Dedifferentiated amniotic fluid mesenchymal stem cell (primary cell): ENCODE data around the gene FAM120B.
"Not testable (repeated sequence)": the region's sequence is repeated elsewhere in the genome, so short reads cannot be mapped to it uniquely, and the experiment has no call there.

Experiments used
- DNase-seq: peaks from one replicate; pipeline ENCODE4 v3.0.0-alpha.2; 2016; ENCODE audit errors: extremely low spot score

Gene FAM120B, protein sequence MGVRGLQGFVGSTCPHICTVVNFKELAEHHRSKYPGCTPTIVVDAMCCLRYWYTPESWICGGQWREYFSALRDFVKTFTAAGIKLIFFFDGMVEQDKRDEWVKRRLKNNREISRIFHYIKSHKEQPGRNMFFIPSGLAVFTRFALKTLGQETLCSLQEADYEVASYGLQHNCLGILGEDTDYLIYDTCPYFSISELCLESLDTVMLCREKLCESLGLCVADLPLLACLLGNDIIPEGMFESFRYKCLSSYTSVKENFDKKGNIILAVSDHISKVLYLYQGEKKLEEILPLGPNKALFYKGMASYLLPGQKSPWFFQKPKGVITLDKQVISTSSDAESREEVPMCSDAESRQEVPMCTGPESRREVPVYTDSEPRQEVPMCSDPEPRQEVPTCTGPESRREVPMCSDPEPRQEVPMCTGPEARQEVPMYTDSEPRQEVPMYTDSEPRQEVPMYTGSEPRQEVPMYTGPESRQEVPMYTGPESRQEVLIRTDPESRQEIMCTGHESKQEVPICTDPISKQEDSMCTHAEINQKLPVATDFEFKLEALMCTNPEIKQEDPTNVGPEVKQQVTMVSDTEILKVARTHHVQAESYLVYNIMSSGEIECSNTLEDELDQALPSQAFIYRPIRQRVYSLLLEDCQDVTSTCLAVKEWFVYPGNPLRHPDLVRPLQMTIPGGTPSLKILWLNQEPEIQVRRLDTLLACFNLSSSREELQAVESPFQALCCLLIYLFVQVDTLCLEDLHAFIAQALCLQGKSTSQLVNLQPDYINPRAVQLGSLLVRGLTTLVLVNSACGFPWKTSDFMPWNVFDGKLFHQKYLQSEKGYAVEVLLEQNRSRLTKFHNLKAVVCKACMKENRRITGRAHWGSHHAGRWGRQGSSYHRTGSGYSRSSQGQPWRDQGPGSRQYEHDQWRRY

DNA sequence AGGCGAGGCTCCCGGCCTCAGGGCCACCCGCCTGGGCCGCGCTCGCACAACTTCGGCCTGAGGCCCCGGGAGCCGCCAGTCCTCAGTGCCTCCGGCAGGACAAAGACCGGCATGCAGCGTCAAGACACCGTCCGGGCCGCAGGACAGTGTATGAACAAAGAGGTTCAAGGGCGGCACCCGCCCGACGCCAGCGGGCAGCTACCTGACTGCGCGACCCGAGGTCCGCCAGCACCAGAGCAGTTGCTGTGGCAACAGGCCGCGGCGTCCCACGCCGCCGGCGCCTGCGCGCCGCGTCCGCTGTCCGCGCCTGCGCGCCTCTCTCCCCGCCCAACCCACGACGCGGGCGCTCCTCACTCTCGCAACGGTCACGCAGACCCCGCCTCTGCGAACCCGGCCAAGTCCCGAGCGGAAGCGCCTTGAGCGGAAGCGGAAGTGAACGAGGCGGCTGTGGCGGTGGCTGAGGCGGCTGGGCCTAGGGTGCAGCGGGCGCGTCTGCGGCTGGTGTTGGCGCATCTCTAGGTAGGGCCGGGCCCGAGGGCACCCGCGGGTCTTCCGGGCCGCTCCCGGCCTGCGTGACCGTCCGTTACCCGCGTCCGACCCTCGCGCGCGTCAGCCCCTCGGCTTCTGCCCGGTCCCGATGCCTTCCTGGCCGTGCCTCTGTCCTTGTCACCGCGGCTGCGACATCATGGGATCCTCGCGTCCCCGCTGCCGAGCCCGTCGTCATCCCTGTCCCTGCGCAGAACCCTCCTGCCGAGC, at the start of gene FAM120B:
Gene FAM120B (plus strand): TSS at position 435 of the 756 bp plus-strand sequence. CDS start 10,633 bp downstream, outside the sequence.
- peak; percentile 96 for DNase-seq

DNA sequence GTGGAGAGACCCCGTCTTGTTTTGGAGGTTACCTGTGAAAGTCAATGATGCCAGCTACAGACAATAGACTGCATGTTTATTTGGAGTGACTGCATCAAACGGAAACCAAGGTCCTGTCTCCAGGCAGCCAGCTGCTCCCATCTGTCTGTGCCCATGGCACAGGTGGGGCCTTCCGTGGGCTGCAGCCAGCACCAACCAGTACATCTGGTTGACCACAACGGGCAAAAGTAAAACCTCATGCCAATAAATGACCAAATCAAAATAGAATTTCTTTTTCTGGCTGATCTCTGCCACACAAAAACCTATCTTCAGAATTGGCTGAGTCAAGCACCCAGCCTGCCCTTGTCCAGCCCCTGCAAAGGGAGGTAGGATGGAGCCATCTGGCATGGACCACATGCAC, 49.2 kb upstream of the FAM120B start:
- no peak for DNase-seq

DNA sequence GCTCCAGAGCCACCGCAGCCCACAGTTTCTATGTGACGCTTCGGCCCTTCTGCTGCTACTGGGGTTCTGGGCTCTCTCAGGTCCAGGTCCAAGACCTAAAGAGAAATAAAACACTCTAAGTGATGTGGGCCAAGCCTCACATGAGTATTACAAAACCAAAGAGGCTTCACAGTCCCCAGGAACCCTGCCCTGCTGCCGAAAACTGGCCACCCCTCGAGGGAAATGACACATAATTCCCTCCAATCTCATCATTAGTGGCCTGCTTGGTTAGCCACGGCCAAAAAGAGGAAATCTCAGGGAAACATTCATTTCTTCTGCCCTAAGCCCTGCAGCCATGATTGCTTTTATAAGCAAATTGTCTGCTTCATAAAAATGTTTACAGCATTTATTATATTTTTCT, 48.2 kb upstream of the FAM120B start:
- no peak for DNase-seq

DNA sequence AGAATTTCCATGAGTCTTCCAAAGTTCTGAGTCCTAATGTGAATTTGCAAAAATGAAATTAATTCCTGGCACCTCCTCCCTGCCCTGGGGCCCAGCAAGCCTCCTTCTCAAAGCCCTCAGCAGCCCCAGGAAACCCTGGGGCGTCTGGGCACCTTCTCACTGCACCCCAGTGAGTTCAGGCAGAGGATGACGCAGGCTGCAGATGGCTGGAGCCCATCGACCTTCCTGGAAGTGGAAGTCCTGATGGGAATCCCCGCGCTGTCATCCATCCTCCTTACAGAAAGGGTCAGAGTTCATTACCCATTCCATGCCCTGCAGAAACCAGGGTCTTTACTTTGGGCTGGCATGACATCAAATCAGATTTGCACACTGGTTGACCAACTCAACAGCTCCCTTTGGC, 47.3 kb upstream of the FAM120B start:
- no peak for DNase-seq

DNA sequence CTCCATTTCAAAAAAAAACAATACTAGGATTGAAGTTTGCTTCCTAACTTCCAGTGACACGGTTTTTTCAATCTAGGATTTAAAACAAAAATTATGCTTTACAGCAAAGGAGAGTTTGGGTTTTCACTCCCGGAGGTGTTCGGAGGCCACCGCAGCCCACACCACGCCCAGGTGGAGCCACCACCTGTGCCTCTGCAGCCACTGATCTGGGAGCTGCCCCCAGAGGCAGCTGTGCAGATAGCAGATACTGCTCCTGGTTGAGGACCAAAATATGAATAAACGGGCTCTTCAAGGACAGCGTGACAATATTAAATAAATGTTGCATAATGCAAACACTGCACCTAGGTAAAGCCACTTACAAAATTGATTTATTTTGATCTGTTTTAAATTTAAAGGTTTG, 45.9 kb upstream of the FAM120B start:
- no peak for DNase-seq

DNA sequence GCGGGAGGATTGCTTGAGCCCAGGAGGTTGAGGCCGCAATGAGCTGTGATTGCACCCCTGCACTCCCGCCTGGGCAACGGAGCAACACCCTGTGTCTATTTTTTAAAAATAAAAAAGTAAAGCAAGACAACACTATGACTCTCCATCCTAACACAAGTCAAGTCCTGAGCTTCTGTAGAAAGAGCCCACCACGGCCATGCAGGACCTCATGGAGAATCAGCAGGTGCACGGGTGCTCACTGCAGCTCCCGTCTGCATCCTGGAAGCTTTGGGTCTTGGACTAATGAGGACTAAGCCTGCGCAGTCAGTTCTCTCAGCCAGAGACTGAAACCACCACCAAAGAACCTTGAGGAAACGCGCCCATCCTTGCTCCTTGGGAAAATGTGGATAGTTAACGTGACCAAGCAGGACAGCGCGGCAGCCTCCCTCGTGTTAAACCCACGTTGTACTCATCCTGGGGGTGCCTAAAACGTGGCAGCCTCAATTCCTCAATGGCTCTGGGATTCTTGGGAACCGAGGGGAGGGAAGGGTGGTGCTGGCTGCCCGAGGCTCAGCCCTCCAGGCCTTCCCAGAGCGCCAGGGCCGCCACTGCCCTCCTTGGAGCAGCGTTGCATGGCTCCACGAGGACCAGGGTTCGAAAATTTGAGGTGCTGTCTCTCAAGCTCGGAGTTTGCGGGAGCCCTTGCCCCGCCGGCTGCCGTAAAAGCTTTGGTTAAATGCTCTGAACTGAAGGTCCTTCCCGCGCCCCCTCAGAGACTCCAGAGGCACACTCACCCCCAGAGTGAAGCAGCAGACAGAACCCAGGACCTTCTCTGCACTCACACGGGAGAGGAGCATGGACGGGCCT, 44.7 kb upstream of the FAM120B start:
- no peak for DNase-seq

DNA sequence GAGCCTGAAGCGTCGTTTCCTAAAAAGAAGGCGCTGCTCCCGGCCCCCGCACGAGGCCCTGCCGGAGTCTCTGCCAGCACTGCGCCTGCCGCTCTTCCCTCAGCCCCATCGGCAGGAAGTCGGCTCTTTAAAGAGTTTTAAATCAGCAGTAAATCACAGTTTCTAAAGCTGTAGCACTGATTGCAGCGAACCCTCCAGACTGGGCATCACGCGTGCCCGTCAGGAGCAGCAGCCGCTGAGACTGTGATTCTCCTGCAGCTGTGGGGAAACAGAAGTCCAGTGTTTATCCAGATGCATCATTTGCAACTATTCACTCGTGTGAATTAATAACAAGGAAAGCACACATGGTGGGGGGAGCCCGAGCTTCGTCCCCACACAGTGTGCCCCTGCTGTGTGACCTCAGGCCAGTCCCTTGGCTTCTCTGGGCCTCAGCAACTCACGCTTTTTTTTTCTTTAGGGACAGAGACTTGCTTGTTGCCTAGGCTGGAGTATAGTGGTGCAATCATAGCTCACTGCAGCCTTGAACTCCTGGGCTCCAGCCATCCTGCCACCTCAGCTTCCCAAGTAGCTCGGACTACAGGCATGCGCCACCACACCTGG, 44.0 kb upstream of the FAM120B start:
- no peak for DNase-seq

DNA sequence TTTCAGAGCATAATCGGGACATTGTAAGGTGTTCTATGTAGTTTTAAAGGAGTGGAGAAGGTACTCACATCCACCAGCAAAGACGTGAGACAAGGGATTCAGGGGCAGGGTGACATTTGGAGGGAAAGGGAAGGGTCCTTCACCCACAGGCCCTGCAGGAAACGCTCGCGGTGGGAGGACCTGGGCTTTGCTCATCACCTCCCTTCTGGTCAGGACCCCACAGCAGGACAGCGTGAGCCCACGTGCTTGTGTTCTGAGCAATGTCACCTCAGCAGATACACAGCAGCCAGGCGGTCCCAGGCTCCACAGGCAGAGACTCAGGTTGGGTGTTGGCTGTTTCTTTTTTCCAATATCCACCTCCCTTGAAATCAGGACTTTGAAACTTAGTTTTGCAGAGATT, 43.1 kb upstream of the FAM120B start:
- DNase-seq = no peak

DNA sequence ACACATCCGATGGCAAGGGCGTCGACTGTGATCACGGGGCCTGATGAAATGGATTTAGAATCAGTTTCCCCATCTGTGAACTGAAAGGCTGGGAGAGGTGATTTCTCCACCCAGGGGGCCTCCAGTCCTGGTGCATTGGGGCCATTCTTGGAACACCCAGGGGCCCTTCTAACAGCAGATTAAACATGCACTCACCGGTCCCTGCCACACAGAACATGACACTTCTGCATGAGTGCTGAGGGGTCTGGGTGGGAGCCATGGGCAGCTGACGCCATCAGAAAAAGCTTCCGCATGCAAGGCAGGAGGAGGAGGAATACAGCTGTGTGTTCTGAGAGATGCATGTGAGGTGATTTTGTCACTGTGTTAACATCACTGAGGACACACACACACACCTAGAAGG, 42.5 kb upstream of the FAM120B start:
- DNase-seq = no peak

DNA sequence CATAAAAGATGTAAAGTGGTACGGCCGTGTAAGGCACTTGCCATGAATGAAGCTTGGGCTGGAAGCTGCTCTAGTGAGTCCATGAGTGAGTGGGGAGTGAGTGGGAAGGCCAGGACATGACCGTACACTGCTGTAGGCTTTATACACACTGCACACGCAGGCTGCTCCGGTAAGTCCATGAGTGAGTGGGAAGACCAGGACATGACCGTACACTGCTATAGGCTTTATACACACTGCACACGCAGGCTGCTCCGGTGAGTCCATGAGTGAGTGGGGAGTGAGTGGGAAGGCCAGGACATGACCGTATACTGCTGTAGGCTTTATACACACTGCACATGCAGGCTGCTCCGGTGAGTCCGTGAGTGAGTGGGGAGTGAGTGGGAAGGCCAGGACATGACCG, 41.9 kb upstream of the FAM120B start:
- not testable (repeated sequence) for DNase-seq

DNA sequence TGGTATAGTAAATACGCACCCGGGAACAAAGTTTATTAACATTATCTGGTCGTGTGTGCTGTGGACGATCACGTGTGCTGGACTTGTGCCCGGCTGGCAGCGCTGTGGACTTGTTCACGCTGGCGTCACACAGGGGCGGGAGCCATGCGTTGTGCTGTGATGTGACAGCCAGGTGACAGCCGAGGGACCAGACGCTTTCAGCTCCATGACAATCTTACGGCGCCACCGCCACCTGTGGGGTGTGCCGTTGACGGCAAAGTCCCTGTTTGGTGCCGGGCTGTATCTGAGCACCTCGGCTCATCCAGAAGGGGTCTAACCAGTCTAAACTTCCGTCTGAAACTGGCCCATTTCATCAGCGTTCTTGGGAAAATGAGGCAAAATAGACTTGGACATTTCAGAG, 40.9 kb upstream of the FAM120B start:
- DNase-seq = no peak

DNA sequence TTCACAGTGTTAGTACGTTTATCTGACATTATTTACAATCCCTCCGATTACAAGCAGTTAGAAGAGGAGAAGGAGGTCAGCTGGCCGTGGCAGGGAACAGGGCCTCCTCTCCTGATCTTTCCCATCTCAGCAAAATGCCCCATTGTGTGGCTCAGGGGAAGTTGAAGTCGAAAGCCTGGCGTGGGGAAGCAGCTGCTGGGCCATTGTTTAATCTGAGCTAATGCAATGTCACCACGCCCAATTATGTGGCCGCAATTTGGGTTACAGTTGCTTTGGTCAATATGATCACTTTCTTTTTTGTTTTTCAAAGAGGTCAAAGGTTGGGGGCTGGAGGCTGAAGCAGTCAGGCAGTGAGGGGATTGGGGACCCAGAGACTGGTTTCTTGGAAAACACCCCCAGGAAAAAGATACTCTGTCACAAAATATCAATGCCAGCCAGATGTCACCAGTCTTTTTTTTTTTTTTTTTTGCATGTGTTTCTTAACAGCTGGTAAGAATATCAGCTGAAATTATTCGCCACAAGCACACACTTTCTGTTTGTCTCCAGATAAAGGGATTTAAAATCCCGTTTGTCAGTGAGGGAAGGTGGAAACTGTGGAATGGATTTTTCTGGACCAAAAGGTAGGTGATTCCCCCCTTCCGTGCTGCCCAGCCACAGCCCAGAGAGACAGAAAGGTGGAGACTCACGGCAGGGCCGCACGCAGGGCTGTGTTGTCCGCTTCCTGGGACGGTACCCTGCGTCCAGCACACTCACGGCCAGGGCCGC, 40.3 kb upstream of the FAM120B start:
- DNase-seq = no peak

DNA sequence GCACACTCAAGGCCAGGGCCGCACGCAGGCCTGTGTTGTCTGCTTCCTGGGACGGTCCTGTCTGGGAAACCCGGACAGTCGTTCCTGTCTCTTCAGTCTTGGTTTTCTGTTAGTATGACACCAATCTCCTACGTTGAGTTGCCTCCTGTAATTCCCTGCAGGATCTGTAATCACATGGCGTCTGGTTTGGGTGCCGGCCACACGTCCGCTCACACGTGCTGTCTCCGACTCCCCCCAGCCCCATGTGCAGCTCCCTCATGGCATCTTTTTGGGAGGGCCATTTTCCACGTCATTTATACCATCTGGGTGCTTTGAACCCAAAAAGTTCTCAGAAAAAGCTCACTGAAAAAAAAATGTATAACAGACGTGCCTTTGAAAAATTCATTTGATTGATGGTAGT, 38.9 kb upstream of the FAM120B start:
- no peak for DNase-seq

DNA sequence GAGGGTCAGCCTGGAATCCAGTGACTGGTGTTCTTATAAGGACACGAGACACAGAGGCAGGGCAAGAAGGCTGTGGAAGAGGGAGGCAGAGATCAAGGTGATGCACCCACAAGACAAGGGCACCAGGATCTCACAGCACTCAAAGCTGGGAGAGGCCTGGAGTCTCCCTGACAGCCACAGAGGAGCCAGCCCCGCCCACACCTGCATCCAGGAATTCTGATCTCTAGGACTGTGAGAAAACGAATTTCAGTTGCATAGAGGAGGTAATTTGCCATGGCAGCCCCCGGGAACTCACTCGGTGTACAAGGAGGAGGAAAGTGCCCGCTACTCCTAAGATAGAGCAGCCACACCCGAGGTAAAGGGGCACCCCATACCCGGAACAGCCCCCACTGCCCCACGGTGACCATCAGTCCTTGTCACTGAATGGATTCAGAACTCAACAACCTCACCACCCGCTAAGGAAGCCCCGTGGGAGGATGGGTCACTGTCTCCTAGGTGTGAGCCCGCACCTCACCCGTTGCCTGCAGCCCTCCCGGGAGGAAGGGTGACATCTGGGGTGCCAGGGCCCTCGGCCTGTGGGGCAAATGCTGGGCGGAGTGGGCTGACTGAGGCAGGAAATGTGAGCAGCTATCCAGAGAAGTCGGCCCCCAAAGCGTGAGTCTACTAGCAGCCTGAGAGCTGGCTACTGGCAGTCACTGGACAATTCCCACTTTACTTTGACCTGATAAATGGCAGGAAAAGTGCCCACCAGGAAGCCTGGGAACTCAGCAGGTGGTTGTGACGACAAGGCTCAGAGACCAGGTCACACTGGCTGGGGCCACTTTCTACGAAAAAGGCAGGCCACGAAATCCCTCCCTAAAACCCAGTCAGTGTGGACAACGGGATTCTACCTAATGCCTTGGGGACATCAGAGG, 38.1 kb upstream of the FAM120B start:
- no peak for DNase-seq

DNA sequence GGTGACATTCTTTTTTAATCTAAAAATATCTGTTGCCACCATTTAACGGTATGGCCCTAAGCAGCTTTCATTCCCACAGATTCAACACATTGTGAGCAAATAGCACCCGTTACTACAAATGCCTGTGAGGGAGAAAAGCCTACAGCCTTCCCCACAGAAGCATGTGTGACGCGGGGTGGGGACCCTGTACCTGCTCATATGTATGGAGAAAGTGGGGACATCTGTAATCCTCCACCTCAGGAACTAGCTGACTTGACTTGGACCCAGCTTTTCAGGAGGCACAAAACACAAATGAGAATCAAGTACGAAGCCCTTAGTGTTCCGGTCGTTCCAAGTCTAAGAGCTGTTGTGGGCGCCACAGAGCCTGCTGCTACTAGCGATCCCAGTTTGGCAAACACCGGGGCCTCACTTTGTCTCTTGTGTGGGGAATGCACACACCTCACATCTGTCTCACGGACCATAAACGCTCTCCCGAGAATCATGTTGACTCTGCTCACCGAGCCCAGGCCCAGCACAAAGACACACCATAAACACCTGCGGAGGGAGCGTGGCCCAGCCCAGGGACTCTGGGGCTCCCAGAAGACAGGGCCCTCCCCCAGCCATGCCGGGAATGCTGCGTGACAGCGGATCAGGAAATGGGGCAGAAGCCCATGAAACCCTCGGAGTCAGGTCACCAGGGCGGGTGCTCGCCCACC, 37.3 kb upstream of the FAM120B start:
- no peak for DNase-seq

DNA sequence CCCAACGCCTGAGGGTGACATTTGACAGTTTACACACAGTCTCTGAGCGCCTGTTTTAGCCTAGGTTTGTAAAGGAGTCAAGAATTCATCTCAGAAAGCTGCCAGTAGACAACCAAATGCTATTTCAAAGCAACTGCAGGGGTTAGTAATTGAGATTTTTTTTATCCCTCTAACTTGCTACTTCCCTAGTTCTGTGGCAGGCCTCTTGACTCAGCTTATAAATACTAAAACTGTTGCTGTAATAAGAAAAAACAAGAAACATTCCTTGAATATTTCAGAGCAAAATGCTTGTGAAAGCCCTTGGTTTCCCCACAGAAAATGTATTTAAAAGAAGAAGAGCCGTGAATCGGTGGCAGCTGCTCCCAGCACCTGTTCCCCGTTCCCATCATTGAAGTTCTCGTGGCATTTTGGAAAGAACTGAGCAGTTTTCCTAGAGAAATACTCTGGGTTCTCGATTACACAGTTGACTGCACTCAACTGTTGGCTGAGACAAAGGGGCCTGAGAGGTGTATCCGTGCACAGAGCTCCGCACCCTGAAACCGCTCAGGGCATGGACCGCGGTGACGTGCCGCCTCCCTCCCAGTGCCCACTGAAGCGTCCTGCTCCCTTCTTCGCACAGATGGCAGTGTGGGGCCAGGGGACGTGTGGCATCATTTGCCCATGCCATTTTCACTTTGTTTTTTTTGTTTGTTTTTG, 36.6 kb upstream of the FAM120B start:
- no peak for DNase-seq

DNA sequence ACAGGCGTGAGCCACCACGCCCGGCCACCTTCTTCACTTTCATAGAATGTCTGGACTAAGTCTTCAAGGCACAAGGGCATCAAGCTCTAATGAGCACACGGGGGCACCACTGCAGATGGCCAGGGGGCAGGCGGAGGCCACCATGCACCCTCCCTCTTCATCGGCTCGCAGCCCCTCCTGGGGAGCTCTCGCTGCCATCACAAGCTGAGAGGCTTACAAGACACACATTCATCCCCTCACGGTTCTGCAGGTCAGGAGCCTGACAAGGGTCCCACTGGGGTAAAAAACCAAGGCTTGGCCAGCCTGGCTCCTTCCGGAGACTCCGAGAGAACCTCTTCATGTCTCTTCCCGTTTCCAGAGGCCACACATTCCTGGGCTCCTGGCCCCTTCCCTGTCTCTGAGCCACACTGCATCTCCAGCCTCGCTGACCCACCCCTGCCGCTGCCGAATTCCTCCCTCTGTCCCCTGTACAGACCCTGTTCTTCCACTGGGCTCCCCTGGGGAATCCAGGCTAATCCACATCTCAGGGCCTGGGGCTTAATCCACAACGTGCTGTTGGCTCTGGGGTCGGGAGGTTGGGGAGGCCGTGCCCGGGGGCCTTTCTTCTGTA, 35.5 kb upstream of the FAM120B start:
- DNase-seq = no peak
